Aorta (tissue), 5 donors: ENCODE data around the gene RPL18. TPM values are rescaled to one million over a fixed set of nuclear protein-coding genes. Genes with fewer than 3 reads are reported as not detected.
A peak's percentile ranks its signal among the peaks of the same experiment; 100 is the strongest.

ENCODE experiments used
- ATAC-seq: fragments of 200-7000 bp; cut with Tn5 transposase; one replicate; pipeline ENCODE4 v1.9.1; 2022; ENCODE audit warnings: moderate library complexity; ENCODE audit not compliant: low FRiP score
- DNase-seq, 2 donors: peaks; one replicate each; pipeline ENCODE4 v3.0.0-alpha.2; 2020
- H3K27ac ChIP-seq, 2 donors: one replicate each; pipeline ENCODE4 v1.5.1; 2013; ENCODE audit warnings: low read length in 2 of 2, mild to moderate bottlenecking in 2 of 2, moderate library complexity in 2 of 2, control low read depth in 1 of 2, inconsistent platforms in 1 of 2, low read depth in 1 of 2
- H3K27me3 ChIP-seq, 2 donors: one replicate each; pipeline ENCODE4 v1.6.1; 2013; ENCODE audit warnings: control low read depth in 1 of 2, low read length in 1 of 2, mild to moderate bottlenecking in 1 of 2, moderate library complexity in 1 of 2; ENCODE audit not compliant: insufficient read depth in 2 of 2, control insufficient read depth in 1 of 2
- H3K36me3 ChIP-seq, 2 donors: one replicate each; pipeline ENCODE4 v1.6.1; 2013; ENCODE audit warnings: control low read depth in 1 of 2, low read length in 1 of 2, mild to moderate bottlenecking in 1 of 2; ENCODE audit not compliant: insufficient read depth in 2 of 2, control insufficient read depth in 1 of 2
- H3K4me1 ChIP-seq, 2 donors: one replicate each; pipeline ENCODE4 v1.6.1; 2013; ENCODE audit warnings: low read length in 2 of 2, control low read depth in 1 of 2, mild to moderate bottlenecking in 1 of 2, moderate library complexity in 1 of 2; ENCODE audit not compliant: insufficient read depth in 2 of 2, control insufficient read depth in 1 of 2
- H3K4me3 ChIP-seq, 2 donors: one replicate each; pipeline ENCODE4 v1.5.1; 2013; ENCODE audit warnings: low read length in 2 of 2, control low read depth in 1 of 2, mild to moderate bottlenecking in 1 of 2
- H3K9me3 ChIP-seq: one replicate; pipeline ENCODE4 v1.6.1; 2013; ENCODE audit warnings: mild to moderate bottlenecking, low read length; ENCODE audit not compliant: control insufficient read depth
- WGBS, 2 donors: extraction: QIAGEN DNeasy Blood & Tissue Kit; methylation state at CpG; one replicate each; pipeline ENCODE4 v1.1.7; 2013; 5-methylcytosine and 5-hydroxymethylcytosine counted together
- intact Hi-C, 2 donors: fragments of 100-400 bp; cut with DNase I; formaldehyde crosslinking; loops; one replicate each; pipeline versions ENCODE4 v1.14.2 to v1.15.0; 2022
- polyA plus RNA-seq, 2 donors: library from polyadenylated mRNA; stranded (reverse); fragments of 200-250 nt; gene quantifications; one replicate each; pipeline ENCODE4 v1.2.3, GENCODE V29; 2013
- total RNA-seq, 2 donors: library from RNA; stranded (reverse); fragmentation: NEBNext Ultra II Directional; extraction: Animal tissue kit (Norgen Biotek cat#: 25700); gene quantifications; one replicate each; pipeline ENCODE4 v1.2.1, GENCODE V29; 2021
- donor health status: healthy with polysubstance abuse.
- donor health status: Bipolar disorder and iron deficiency.
- donor health status: DM: no; HTN: no; CAD: no.
- donor health status: DM: no; HTN: no; CAD: no.
- donor health status: DM: yes; HTN: yes; CAD: no.

RPL18 gene
- total and polyA plus RNA-seq, 4 donors = 900 to 2,376 (median 1,541) TPM

DNA sequence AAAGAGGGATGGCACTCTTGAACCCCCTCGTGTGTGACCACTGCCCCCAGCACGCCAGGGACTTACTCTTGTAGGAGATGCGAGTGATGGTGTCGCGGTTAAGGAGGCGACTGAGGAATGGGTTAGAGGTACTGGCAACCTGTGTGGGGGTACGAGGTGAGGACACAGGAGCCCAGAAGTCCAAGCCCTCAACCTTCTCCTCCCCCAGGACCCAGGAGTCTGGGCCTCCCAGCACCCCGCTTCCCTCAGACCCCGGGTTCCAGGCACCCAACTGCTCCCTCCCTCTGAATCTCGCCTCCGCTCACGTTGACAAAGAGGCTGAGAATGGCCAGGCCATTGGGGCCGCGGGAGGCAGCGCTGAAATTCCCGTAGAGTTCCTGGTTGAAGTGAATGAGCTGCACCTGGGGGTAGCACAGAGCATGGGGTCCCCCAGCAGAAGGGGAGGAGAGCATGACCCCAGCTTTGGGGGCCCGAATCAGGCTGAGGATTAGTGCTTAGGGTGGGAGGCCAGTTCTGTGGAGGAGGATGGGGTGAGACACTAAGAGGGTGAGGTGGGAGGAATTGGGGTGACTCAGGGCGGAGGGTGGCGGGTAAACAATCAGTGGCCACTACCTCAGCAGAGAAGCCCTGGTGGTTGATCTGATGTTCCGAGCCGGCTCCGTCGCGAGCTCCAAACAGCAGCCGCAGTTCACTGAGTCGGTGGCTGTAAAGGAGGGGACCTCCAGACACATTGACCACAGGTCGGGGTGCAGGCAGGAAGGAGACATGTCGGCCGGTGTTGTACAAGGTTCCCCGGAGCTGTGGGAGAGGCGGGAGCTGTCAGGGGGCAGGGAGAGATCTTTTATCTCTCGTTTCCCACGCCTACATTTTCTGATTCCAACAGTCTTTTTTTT, 20.8 kb upstream of the RPL18 start:
- Histone ChIP-seq H3K4me3 (no peak overlapping the region), H3K27ac (no peak overlapping the region), H3K27me3 (no peaks in the 10 kb centered on the region), H3K36me3 (no peaks in the 10 kb centered on the region), H3K4me1 (no peaks in the 10 kb centered on the region), H3K9me3 (no peaks in the 10 kb centered on the region)
- DNase-seq = no peak
- 65 to 74% methylated on average over 33 of the region's 33 CpGs for WGBS, 2 donors
- ATAC-seq = no peak
- intact Hi-C loops = loop anchor here in 1 of 2 donors (10.0 kb wide), 3 partner anchors 205 to 1365 kb away; partner anchors contain the start of gene INAFM1

DNA sequence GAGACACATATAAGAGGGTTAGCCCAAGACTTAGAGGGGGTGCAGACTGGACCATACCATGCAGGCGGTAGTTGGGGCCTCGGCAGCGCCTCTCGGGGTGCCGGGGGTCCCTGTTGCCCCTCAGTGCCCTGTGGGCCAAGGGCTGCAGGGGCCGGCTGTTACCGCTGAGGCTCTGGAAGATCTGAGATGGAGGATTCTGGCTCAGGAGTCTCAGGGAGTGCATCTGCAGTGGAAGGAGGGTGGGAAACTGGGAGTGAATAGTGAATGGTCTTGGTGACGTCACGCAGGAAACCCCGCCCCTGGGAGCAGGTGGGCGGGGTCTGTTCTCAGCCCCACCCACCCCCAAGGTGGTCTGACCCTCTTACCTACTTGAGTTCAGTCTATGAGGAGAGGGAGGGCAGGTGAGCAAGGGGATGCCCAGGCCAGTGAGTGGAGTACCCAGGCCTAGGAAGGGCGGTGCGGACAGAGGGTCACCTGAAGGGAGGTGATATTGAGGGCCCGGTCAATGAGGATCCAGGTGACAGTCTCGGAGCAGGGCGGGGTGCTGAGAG, 19.9 kb upstream of the RPL18 start:
- no peak overlapping the region for H3K4me3 ChIP-seq
- no peaks in the 10 kb centered on the region for H3K27me3 ChIP-seq
- no peaks in the 10 kb centered on the region for H3K36me3 ChIP-seq
- WGBS, 2 donors = 69 to 76% methylated on average over 16 of the region's 16 CpGs
- no peak for DNase-seq
- no peaks in the 10 kb centered on the region for H3K9me3 ChIP-seq
- H3K27ac ChIP-seq = peak overlapping the region in 1 of 2 donors; percentile 93
- intact Hi-C loops = loop anchor here in 1 of 2 donors (10.0 kb wide), 1 partner anchor 1364 kb away; the partner anchor contains the start of gene INAFM1
- no peak for ATAC-seq
- no peaks in the 10 kb centered on the region for H3K4me1 ChIP-seq

GRCh38 chr19:48637948-48638830, 19.2 kb upstream of the RPL18 start:
- intact Hi-C loops = loop anchor here in 1 of 2 donors (10.0 kb wide), 1 partner anchor 1363 kb away; the partner anchor contains the start of gene INAFM1
- DNase-seq (peak; percentile 88 to 89), ATAC-seq (peak; percentile 75)
- H3K4me3 ChIP-seq = peak overlapping the region; percentile 20 to 43
- H3K27me3 ChIP-seq = no peaks in the 10 kb centered on the region
- no peaks in the 10 kb centered on the region for H3K4me1 ChIP-seq
- H3K27ac ChIP-seq = peak overlapping the region; percentile 83 to 93
- 8% methylated on average over 27 to 29 of the region's 29 CpGs for WGBS, 2 donors
- no peaks in the 10 kb centered on the region for H3K9me3 ChIP-seq
- H3K36me3 ChIP-seq = no peaks in the 10 kb centered on the region

GRCh38 chr19:48637449-48637947, 18.5 kb upstream of the RPL18 start:
- H3K27me3 ChIP-seq = no peaks in the 10 kb centered on the region
- peak; percentile 99 to 100 for DNase-seq
- no peaks in the 10 kb centered on the region for H3K9me3 ChIP-seq

GRCh38 chr19:48636859-48637448, 18.0 kb upstream of the RPL18 start, which contains the start of gene DBP:
Gene DBP (minus strand): TSS chr19:48637379. CDS start chr19:48636994, 385 bp downstream.
- Histone ChIP-seq H3K27me3 (no peaks in the 10 kb centered on the region), H3K4me3 (peak within 1 kb of the TSS; percentile 34 to 81), H3K4me1 (no peaks in the 10 kb centered on the region), H3K27ac (peak within 1 kb of the TSS; percentile 83 to 93), H3K9me3 (no peaks in the 10 kb centered on the region), H3K36me3 (no peaks in the 10 kb centered on the region)
- 0 to 1% methylated on average over 40 of the region's 40 CpGs for WGBS, 2 donors
- ATAC-seq = peak; percentile 23
- intact Hi-C loops = loop anchor here in 1 of 2 donors (10.0 kb wide), 1 partner anchor 1362 kb away; the partner anchor contains the start of gene INAFM1
- DNase-seq = peak in 1 of 2 donors; percentile 79

More at GRCh38 chr19:48637449-48637947, 18.5 kb upstream of the RPL18 start:
- WGBS, 2 donors = 0 to 1% methylated on average over 33 to 38 of the region's 38 CpGs
- intact Hi-C loops = loop anchor here in 1 of 2 donors (10.0 kb wide), 1 partner anchor 1363 kb away; the partner anchor contains the start of gene INAFM1
- peak; percentile 92 for ATAC-seq
- H3K27ac ChIP-seq = peak overlapping the region; percentile 83 to 93
- H3K4me3 ChIP-seq = peak overlapping the region; percentile 20 to 43
- no peaks in the 10 kb centered on the region for H3K36me3 ChIP-seq
- no peaks in the 10 kb centered on the region for H3K4me1 ChIP-seq

GRCh38 chr19:48635966-48636858, 17.2 kb upstream of the RPL18 start:
- Histone ChIP-seq H3K27me3 (no peaks in the 10 kb centered on the region), H3K27ac (peak overlapping the region in 1 of 2 donors; percentile 65), H3K36me3 (no peaks in the 10 kb centered on the region), H3K4me3 (peak overlapping the region; percentile 34 to 81), H3K4me1 (no peaks in the 10 kb centered on the region), H3K9me3 (no peaks in the 10 kb centered on the region)
- intact Hi-C loops = loop anchor here in 1 of 2 donors (10.0 kb wide), 1 partner anchor 1361 kb away; the partner anchor contains the start of gene INAFM1
- 1 to 2% methylated on average over 34 to 35 of the region's 35 CpGs for WGBS, 2 donors
- ATAC-seq = no peak
- peak in 1 of 2 donors; percentile 80 for DNase-seq
